CD4-positive, alpha-beta T cell treated with Interleukin-10 for 1 hour (primary cell): ENCODE results near the gene SMG6.
"Not testable (repeated sequence)": the region's sequence is repeated elsewhere in the genome, so short reads cannot be mapped to it uniquely, and the experiment has no call there.

Experiments
- DNase-seq: peaks from one replicate; pipeline ENCODE4 v3.0.0-alpha.2; 2020

Gene SMG6

DNA sequence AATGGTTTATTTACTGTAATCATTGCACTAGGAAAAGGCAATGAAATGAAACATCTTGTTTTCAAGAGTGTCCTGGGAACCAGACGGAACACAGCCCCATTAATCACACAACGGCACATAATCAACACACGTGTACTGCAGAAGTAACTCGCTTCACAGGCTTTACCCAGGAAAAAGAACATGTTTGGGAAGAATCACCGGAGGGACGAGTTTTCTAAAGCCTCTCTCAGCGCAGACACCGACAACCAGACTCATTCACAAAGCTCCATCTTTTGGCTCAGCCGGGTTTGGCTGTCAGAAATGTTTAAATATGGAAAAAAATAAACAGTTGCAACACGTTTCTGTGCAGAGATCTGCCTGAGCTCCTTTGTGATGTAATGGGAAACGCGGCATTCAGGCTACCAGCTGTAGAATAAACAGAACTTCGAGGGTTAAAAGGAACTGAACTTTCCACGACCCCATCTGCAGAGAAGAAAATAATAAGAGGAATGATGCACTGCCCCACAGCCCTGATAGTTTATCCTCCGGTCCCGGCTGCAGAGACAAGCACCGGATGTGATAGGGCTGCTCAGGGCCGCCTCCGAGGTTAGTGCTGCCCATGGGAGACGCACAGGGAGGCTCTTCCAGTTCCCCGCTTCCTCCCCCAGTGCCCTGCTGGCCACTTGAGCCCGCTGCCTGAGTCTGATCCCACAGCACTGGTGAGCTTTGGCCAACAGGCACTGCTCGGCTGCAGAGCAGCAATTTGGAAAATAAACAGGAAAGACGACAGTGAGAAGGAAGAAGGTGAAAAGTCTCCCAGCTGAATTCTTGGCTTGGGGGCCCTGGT, 128.9 kb downstream of the SMG6 start:
- DNase-seq, result no peak

GRCh38 chr17:2174014-2174413, 129.6 kb downstream of the SMG6 start:
- no peak for DNase-seq

DNA sequence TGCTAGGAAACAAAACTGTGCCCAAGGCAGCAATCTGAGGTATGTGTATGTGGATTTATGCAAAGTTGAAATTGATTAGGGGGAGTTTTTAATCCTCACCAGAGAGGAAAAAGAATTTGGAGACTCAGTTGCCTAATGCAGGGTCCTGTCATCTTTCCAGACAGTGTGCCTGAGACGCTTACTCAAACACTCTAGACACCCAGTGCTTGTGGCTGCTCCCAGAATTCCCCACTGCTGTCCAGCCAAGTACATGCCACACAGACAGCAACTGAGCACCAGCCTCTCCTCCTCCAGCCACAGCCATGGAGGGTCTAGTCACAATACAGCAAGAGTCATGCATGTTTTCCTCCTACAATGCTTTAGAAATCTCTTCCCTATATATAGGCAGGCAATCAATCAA, 130.6 kb downstream of the SMG6 start:
- no peak for DNase-seq

DNA sequence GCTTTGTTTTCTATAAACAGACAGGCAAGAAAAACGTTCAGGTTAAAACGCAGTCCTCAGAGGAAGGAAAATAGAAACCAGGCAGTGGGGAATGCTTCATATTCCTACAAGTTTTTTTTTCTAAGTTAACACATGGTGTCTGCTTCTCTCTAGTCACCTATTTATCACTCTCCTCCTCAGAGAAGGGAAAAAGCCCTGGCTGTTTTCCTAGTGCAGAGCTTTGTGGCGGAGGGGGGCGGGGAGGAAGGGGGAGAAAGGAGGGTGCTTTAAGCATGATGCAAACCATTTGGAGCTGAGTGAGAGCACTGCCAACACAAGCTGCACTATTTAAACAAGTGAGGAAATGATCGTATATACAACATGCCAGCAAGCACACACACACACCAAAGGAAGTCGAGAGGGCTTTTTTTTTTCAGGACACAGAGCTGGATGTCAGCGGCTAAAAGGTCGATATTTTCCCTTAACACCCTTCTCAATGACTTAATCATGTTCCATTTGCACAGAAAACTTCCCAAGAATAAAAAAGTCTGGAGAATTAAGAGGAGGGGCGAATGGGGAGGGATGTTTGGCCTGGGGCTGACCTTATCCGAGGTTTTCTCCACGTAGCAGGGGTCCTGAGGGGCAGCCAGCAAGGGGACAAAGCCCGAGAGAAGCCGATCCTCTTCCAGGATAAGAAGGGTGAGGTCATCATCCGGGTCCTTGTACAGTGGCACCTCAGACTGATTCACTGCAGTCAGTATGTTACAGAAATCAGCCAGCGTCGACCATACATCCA, 131.3 kb downstream of the SMG6 start:
- no peak for DNase-seq

GRCh38 chr17:2171702-2172076, 131.9 kb downstream of the SMG6 start:
- DNase-seq, result no peak

DNA sequence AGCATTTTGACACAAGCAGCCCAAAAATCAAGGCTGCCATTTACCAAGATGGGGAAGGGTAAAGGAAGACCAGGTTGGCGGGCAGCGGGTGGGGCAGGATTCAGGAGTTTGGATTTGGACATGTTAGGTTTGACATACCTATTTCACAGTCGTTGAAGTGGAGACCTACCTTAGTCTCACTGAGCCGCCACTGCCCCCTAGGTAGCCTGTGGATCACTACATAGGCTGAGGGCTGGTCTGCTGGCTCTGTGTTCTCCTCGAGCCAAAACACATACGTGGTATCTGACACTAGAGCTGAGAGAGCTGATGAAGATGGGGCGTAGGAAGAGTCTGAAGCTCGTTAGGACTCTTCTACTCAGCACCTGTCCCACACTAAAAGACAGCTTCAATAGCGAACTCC, 133.6 kb downstream of the SMG6 start:
- peak; percentile 16 for DNase-seq

- not testable (repeated sequence) for DNase-seq
Observed at GRCh38 chr17:2165723-2166122, 137.9 kb downstream of the SMG6 start.

DNA sequence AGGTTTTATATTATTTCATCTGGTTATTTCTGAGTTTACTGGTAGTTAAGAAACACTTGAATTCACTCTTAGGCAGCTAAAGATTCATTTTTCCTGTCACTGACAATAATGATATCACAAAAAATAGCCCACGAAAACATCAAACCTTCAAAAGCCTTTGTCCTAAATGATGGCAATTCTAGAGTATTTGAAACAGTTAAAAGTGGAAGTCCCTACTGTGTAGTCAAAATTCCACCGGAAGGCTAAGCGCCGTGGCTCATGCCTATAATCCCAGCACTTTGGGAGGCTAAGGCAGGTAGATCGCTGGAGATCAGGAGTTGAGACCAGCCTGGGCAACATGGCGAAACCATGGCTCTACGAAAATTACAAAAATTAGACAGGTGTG, 145.2 kb downstream of the SMG6 start:
- no peak for DNase-seq

DNA sequence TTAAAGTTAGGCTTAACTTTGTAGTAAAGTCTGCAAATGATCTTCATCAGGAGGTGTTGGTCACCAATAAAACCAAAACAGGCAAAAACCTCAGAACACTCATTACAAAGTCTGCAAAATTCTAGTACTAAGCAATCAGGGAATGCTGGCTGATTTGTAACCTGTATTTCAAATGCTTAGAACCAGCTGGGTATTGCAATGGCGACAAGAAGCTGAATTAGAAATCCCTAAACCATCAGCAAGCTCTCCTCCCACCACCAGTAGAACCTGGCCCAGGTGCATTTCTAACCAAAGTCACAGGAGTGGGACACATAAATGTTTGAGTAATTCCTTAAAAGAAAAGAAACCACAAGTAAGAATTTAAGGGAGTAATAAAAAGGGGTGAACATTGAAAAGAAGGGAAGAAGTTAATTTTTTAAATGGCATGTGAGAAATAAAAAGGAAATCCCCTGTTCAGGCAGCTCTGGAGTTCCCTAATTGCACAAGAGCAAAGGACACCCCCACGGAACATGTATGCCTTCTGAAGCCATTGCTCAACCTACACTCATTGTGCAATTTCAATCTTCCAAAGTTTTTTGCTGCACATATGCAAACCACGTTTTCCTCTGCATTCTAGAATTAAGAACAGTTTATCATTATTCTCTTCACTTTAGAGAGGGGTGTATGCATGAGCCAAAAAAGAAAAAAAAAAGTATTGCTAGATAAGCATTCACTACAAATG, 145.8 kb downstream of the SMG6 start:
- no peak for DNase-seq

GRCh38 chr17:2157081-2157480, 146.5 kb downstream of the SMG6 start:
- DNase-seq, result no peak

GRCh38 chr17:2156666-2157065, 146.9 kb downstream of the SMG6 start:
- DNase-seq, result no peak

DNA sequence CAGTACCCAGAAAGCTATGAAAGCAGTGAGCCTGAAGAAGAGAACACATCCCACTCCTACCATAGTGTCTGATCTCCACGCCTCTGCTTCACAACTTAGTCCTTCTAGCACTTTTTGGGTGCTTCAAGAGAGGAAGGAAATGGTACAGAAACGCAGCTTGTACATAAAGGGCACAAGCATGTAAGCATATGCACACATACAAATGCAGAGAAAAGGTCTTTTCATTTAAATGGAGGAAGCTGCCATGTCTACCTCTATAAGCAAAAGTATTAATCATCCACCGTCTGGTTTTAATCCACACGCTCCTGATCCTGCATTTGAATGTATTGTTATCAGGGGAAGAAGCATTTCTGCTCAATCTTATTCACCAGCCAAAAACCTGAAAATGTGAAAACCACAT, 148.0 kb downstream of the SMG6 start:
- no peak for DNase-seq

DNA sequence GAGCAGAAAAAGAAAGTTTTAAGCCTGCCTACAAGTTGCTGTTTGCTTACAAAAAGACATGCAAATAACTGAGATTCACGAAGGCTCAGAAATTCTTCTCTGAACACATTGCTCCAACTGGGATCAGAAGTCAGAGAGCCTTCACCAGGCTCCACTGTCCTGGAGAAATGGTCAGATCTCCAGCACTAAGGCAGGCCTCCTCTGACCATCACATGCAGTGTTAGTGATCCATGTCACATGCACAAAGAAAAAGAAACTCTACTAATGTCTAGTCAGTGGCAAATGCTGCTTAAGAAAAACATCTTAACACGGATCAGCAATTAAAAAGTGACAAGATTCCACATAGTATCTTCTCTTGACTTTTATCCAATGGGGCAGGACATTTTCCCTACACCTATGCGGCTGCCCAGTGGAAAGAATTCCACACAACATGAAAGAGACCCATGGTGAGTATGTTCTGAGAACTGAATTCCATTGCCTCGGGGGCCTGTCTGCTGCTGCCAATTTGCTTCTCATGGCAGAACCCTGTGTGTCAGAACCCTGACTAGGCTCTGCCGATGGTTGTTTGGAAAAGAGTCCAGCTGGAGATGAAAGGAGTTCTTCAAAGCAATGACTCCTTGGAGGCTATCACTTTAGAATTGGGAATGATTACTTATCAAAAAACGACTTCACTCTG, 152.1 kb downstream of the SMG6 start:
- no peak for DNase-seq

GRCh38 chr17:2150806-2151205, 152.8 kb downstream of the SMG6 start:
- DNase-seq, result no peak

GRCh38 chr17:2149934-2150333, 153.7 kb downstream of the SMG6 start:
- DNase-seq, result no peak

GRCh38 chr17:2146132-2146871, 157.3 kb downstream of the SMG6 start:
- no peak for DNase-seq

DNA sequence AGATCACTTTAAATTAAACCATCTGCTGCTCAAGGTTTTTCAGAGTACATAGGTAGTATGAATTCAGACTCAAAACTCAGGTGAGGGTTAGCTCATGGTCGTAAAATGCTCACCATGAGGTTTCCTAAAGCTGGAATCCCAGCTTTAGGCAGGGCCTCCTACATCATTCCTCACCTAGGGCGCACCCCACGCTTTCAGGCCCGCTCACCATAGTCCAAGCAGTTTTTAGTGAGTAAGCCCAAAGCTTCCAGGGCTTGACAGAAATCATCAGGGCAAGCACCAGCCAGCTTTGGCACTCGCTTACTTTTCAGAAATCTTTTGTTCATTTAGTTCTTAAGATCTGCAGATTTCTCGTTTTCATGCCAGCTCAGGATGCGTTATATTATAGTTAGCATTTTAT, 158.9 kb downstream of the SMG6 start:
- no peak for DNase-seq

DNA sequence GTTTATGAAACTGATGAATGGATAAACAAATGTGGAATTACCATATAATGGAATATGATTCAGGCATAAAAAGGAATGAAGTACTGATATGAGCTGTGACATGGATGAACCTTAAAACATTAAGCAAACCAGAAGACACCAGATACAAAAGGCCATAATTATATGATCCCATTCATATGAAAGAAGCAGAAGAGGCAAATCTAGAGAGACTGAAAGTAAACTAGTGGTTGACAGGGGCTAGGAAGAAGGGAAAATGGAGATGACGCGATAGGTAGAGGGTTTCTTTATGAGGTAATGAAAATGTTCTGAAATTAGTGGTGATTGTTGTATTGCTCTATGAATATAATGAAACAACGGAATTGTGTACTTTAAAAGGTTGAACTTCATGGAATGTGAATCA, 160.3 kb downstream of the SMG6 start:
- DNase-seq, result no peak

DNA sequence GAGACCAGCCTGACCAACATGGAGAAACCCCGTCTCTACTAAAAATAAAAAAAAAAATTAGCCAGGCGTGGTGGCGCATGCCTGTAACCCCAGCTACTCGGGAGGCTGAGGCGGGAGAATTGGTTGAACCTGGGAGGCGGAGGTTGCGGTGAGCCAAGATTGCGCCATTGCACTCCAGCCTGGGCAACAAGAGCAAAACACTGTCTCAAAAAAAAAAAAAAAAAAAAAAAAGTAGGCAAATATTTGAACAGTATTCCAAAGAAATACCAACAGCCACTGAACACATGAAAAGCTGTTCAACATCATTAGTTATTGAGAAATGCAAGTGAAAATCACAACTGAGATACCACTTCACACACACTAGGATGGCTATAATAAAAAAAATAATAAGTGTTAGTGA, 160.9 kb downstream of the SMG6 start:
- DNase-seq, result not testable (repeated sequence)

DNA sequence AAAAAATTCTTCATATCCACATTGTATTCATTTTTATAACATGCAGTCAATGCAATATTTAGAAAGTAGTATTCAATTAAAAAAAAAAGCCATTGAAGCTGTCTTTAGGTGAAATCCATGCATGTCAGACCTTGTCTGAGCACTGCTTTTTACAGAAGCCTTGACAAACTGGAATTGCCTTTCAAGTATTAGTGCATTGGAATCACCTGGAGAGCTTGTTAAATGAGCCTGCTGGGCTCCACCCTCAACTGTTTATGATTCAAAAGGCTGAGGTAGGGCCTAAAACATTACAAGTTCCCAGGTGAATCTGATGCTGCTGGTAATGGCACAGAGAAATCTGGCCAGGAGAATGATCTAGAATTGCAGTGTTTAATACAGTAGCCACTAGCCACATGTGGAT, 162.9 kb downstream of the SMG6 start:
- DNase-seq, result no peak

DNA sequence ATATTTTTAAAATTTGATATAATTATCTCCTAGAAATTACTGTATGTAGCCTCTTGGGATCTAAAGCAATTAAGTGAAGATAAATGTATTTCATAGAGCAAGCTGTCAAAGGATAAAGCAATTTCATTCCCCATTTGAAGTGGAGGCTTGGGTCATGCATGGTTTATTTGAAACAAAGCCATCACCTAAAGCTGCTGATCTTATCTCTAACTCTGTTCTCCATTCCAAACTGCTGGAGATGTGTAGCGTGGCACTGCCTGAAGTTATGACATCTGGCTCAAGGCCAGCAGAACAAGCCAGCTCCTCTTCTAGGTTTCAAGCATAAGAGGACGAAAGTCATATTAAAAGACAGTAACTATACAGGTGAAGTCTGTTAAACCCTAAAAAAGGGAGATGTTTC, 164.8 kb downstream of the SMG6 start:
- no peak for DNase-seq

DNA sequence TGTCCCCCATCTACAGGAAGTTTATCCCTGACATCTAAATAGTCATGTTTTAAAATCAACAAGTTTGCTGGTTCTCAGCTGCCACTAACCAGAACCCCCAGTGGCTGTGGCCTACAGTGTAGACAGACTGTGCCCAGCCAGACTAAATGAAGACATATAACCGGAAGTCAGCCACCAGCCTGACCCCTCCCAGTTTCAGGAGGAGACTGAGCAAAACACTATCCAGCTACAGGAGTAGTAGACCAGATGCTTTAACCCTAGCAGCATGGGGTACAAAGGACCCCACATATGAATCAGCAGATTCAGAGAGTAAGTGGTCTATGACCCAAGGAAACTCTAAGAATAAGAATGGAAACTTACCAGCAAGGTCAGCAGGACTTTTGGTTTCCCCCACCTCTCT, 165.3 kb downstream of the SMG6 start:
- peak; percentile 45 for DNase-seq
